ENCODE results near the gene ANTXRL.

- no peak for TF ChIP-seq REST (IDR thresholded peaks at IDR 0.05; ENCODE audit: insufficient read depth in 1 of 2, low read depth in 2 of 2, low read length in 2 of 2)
- TF ChIP-seq POLR2AphosphoS5 (IDR thresholded peaks at IDR 0.05; ENCODE audit: low read depth, low read length), result no peak
These were observed 22.8 kb downstream of the ANTXRL start for GRCh38 chr10:46309511-46310142.
